Measurements from ENCODE around the gene ISL1.

GRCh38 chr5:51385216-51385615 lies 2.0 kb downstream of the ISL1 start:
- TF ChIP-seq CTCF (IDR thresholded peaks at IDR 0.05) (no peak), EZH2 (IDR thresholded peaks at IDR 0.05; ENCODE audit: borderline replicate concordance, insufficient read depth, low read depth, low read length, poor library complexity, severe bottlenecking) (no peak)
